Activated CD4-positive, alpha-beta T cell treated with anti-CD3 and anti-CD28 coated beads for 4 hours (primary cell): Measurements from ENCODE around the gene GRK3.

Source experiments
- DNase-seq, 2 donors: peaks; one replicate each; pipeline ENCODE4 v3.0.0-alpha.2; 2020

The GRK3 gene

GRCh38 chr22:25629613-25630012 lies 65.1 kb downstream of the GRK3 start:
- DNase-seq = no peak

- DNase-seq = no peak
Measured at GRCh38 chr22:25630447-25630846, 66.0 kb downstream of the GRK3 start.

- no peak for DNase-seq
Measured at GRCh38 chr22:25636323-25636722, 71.8 kb downstream of the GRK3 start.

GRCh38 chr22:25637032-25637431 lies 72.6 kb downstream of the GRK3 start:
- DNase-seq = no peak

- DNase-seq = no peak
Measured at GRCh38 chr22:25637672-25638071, 73.2 kb downstream of the GRK3 start.

- no peak for DNase-seq
Measured at GRCh38 chr22:25638638-25639037, 74.2 kb downstream of the GRK3 start.

- DNase-seq = no peak
Measured at GRCh38 chr22:25641650-25642049, 77.2 kb downstream of the GRK3 start.

- DNase-seq = no peak
Measured at GRCh38 chr22:25643232-25644000, 78.9 kb downstream of the GRK3 start.

- no peak for DNase-seq
Measured at GRCh38 chr22:25644122-25644521, 79.6 kb downstream of the GRK3 start.

- DNase-seq = no peak
Measured at GRCh38 chr22:25645266-25645665, 80.8 kb downstream of the GRK3 start.

GRCh38 chr22:25645964-25646363 lies 81.5 kb downstream of the GRK3 start:
- DNase-seq = no peak

GRCh38 chr22:25650833-25651232 lies 86.4 kb downstream of the GRK3 start:
- DNase-seq = no peak

- DNase-seq = no peak
Measured at GRCh38 chr22:25651332-25652085, 87.0 kb downstream of the GRK3 start.

GRCh38 chr22:25654676-25655075 lies 90.2 kb downstream of the GRK3 start:
- no peak for DNase-seq

GRCh38 chr22:25655371-25655935 lies 91.0 kb downstream of the GRK3 start:
- DNase-seq = no peak

- DNase-seq = no peak
Measured at GRCh38 chr22:25656724-25657123, 92.2 kb downstream of the GRK3 start.

GRCh38 chr22:25658633-25659032 lies 94.2 kb downstream of the GRK3 start:
- DNase-seq = no peak

GRCh38 chr22:25659413-25659812 lies 94.9 kb downstream of the GRK3 start:
- DNase-seq = no peak

GRCh38 chr22:25660336-25660735 lies 95.9 kb downstream of the GRK3 start:
- DNase-seq = no peak

GRCh38 chr22:25661073-25661472 lies 96.6 kb downstream of the GRK3 start:
- DNase-seq = no peak

- no peak for DNase-seq
Measured at GRCh38 chr22:25663654-25664053, 99.2 kb downstream of the GRK3 start.

- DNase-seq = no peak
Measured at GRCh38 chr22:25666308-25666707, 101.8 kb downstream of the GRK3 start.

GRCh38 chr22:25668437-25668836 lies 104.0 kb downstream of the GRK3 start:
- no peak for DNase-seq
